Suppressor macrophage treated with lipopolysaccharide for 1 hour (primary cell): ENCODE data around the gene PSEN1.
A peak's percentile ranks its signal among the peaks of the same experiment; 100 is the strongest.

Experiments
- DNase-seq, 3 donors: peaks; one replicate each; pipeline ENCODE4 v3.0.0-alpha.2; 2020 to 2022

PSEN1 gene

GRCh38 chr14:73241481-73242165 lies 105.3 kb downstream of the PSEN1 start:
- no peak for DNase-seq

GRCh38 chr14:73242357-73242901 lies 106.1 kb downstream of the PSEN1 start:
- no peak for DNase-seq

- no peak for DNase-seq
Measured at GRCh38 chr14:73243341-73243740, 107.0 kb downstream of the PSEN1 start.

- no peak for DNase-seq
Measured at GRCh38 chr14:73243748-73244147, 107.4 kb downstream of the PSEN1 start.

GRCh38 chr14:73244541-73245290 lies 108.4 kb downstream of the PSEN1 start:
- no peak for DNase-seq

GRCh38 chr14:73245480-73246325 lies 109.4 kb downstream of the PSEN1 start:
- DNase-seq = peak; percentile 86 to 95 (median 89)

- no peak for DNase-seq
Measured at GRCh38 chr14:73246387-73247150, 110.3 kb downstream of the PSEN1 start.

GRCh38 chr14:73248108-73248868 lies 112.0 kb downstream of the PSEN1 start:
- peak; percentile 65 to 72 (median 66) for DNase-seq

- DNase-seq = no peak
Measured at GRCh38 chr14:73249108-73249507, 112.8 kb downstream of the PSEN1 start.

GRCh38 chr14:73249564-73250316 lies 113.4 kb downstream of the PSEN1 start:
- DNase-seq = no peak

- no peak for DNase-seq
Measured at GRCh38 chr14:73250317-73250713, 114.0 kb downstream of the PSEN1 start.

GRCh38 chr14:73250781-73251500 lies 114.6 kb downstream of the PSEN1 start:
- DNase-seq = no peak

GRCh38 chr14:73251516-73252215 lies 115.4 kb downstream of the PSEN1 start:
- DNase-seq = no peak

GRCh38 chr14:73252491-73253322 lies 116.4 kb downstream of the PSEN1 start:
- DNase-seq = no peak

GRCh38 chr14:73253323-73253610 lies 117.0 kb downstream of the PSEN1 start:
- DNase-seq = no peak

- no peak for DNase-seq
Measured at GRCh38 chr14:73253721-73254120, 117.4 kb downstream of the PSEN1 start.

- DNase-seq = no peak
Measured at GRCh38 chr14:73254247-73255004, 118.1 kb downstream of the PSEN1 start.

GRCh38 chr14:73255005-73255400 lies 118.7 kb downstream of the PSEN1 start:
- DNase-seq = no peak
